Activated CD4-positive, alpha-beta memory T cell treated with anti-CD3 and anti-CD28 coated beads for 36 hours (primary cell): Measurements from ENCODE around the gene EXOC4. TPM values are rescaled to one million over a fixed set of nuclear protein-coding genes. Genes with fewer than 3 reads are reported as not detected.

Source experiments
- CTCF ChIA-PET: fragments of 350-600 bp; sonication (Branson Sonifier 250); formaldehyde crosslinking; loops from one replicate; lab custom pipeline; 2021; ENCODE audit warnings: antibody characterized with exemption, inconsistent platforms; lab: Charles Lee
- POLR2A ChIA-PET: fragments of 350-600 bp; sonication (Branson Sonifier 250); formaldehyde crosslinking; loops from one replicate; lab custom pipeline; 2021; ENCODE audit warnings: antibody characterized with exemption; lab: Charles Lee
- DNase-seq: peaks from one replicate; pipeline ENCODE4 v3.0.0-alpha.2; 2020
- H3K27ac Mint-ChIP-seq: one replicate; pipeline ENCODE4 v1.8.0; 2021; ENCODE audit warnings: mixed read lengths
- H3K27me3 Mint-ChIP-seq: one replicate; pipeline ENCODE4 v1.8.0; 2021; ENCODE audit warnings: mixed read lengths
- H3K36me3 Mint-ChIP-seq: one replicate; pipeline ENCODE4 v1.8.0; 2021; ENCODE audit warnings: mixed read lengths
- H3K4me1 Mint-ChIP-seq: one replicate; pipeline ENCODE4 v1.8.0; 2021; ENCODE audit warnings: low read depth, mixed read lengths
- H3K4me3 Mint-ChIP-seq: one replicate; pipeline ENCODE4 v1.8.0; 2021; ENCODE audit warnings: mild to moderate bottlenecking, mixed read lengths
- H3K9me3 Mint-ChIP-seq: one replicate; pipeline ENCODE4 v1.8.0; 2021; ENCODE audit warnings: mixed read lengths
- intact Hi-C: fragments of 100-400 bp; cut with micrococcal nuclease; formaldehyde crosslinking; loops from one replicate; pipeline ENCODE4 v1.15.1; 2023
- total RNA-seq, 2 experiments: library from RNA; stranded (reverse); gene quantifications; one replicate each; pipeline ENCODE4 v1.2.3, GENCODE V29; 2021

Gene EXOC4
- total RNA-seq, 2 experiments from 2014 or later: 55.8 to 60.8 TPM

GRCh38 chr7:133795068-133795665, 542.3 kb downstream of the EXOC4 start:
- DNase-seq: no peak
- H3K27me3 Mint-ChIP-seq: no peaks in the 10 kb centered on the region
- H3K27ac Mint-ChIP-seq: no peak overlapping the region
- no peaks in the 10 kb centered on the region for H3K4me1 Mint-ChIP-seq
- peaks cover 3% of the 10 kb centered on the region for H3K36me3 Mint-ChIP-seq
- no peaks in the 10 kb centered on the region for H3K9me3 Mint-ChIP-seq
- POLR2A ChIA-PET: no interaction called here
- intact Hi-C loops: no loop called here
- no peak overlapping the region for H3K4me3 Mint-ChIP-seq
- CTCF ChIA-PET: no interaction called here

DNA sequence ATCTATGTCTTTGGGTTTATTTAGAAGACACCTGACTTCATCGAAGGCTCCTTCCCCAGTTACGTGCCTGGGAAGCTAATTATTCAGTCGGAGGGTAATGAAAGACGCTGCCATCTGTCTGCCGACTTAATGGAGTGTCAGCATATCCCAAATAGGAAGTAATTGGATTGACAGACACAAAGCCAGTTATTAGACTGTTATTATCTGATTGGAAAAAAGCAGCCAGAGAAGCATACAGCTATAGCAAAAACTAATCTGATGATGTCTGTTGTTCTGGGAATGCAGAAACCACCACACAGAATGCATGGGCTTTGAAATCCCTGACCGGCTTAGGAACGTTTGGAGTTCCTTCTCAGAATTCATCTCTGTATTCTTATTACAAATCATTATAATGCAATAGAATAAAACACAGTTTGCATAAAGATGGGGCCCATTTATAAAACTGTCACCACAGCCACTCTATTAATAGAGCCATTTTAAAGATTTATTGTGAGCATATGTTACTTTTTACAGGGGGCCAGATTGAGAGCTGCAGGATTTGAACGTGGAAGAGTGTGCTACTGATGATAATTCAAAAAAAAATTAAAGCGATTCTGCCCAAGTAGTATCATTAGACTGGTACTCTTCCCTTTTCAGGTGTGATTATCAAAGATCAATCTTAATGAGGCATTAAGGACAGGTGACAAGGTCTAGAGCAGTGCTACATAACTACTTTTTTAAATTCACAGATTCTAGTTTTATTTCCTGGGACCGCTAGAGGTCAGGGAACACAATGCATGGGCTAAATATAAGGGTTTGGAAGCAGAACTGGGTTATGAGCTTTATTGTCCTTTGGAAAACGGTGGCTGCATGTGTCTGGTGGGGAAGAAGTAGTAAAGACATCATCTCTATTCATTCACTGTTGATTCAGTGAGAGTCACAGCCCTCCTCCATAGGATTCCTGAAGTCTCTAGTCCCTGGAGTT, 544.2 kb downstream of the EXOC4 start:
- no peaks in the 10 kb centered on the region for H3K9me3 Mint-ChIP-seq
- H3K36me3 Mint-ChIP-seq: peaks cover 3% of the 10 kb centered on the region
- no peak overlapping the region for H3K4me3 Mint-ChIP-seq
- H3K4me1 Mint-ChIP-seq: no peaks in the 10 kb centered on the region
- no peak overlapping the region for H3K27ac Mint-ChIP-seq
- intact Hi-C loops: no loop called here
- H3K27me3 Mint-ChIP-seq: no peaks in the 10 kb centered on the region
- DNase-seq: no peak
- POLR2A ChIA-PET: no interaction called here
- CTCF ChIA-PET: no interaction called here

DNA sequence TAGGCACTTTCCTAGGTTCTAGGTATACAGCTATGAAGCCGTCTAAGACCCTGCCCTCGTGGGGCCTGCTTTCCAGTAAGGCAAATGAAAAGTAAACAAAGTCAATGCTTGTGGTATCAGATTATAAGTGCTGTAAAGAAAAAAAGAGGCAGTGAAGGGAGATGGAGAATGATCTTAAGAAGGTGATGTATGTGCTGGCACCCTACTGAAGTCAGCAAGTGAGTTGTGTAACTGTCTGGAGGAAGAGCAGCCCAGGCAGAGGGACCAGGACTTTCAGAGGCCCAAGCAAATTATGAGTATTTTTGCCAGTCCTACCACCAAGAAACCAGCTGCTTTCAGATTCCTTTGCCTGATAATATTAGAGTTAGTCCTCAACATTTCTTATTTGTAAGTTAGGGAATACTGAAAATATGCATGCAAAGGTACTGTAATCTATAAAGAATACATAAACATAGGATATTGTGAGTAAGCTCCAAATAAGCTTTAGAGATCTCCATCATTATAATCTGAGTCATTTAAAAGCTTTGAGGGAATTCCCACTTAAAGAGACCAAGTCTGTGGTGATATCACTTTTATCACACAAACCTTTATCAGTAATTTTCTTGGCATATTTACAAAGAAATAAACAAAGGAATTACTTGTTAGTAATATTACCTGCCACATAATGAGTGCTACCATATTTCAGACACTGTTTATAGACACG, 545.1 kb downstream of the EXOC4 start:
- DNase-seq: no peak
- ChIA-PET POLR2A (no interaction called here), CTCF (no interaction called here)
- Mint-ChIP-seq H3K4me1 (no peaks in the 10 kb centered on the region), H3K36me3 (peaks cover 3% of the 10 kb centered on the region), H3K27ac (no peak overlapping the region), H3K27me3 (no peaks in the 10 kb centered on the region), H3K9me3 (no peaks in the 10 kb centered on the region), H3K4me3 (no peak overlapping the region)
- intact Hi-C loops: no loop called here

DNA sequence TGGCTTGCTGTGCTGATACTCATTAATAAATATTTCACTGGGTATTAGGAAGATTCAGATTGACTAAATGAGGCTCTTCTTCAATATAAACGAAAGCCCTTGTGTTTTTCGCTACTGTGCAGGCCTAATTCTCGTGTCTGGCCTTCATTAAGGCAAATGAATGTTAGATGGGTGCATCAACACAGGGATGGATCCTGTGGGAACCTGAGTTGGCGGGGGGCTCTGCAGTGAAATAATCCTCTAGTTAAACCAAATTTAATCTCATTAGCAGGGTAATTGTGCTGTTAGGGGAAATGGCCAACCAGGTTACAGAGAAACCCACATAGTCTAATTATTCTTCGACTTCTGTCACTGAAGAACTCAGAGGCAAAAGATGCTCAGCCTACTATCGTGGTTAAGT, 548.5 kb downstream of the EXOC4 start:
- ChIA-PET CTCF (no interaction called here), POLR2A (no interaction called here)
- intact Hi-C loops: no loop called here
- Mint-ChIP-seq H3K4me3 (no peak overlapping the region), H3K36me3 (no peaks in the 10 kb centered on the region), H3K27ac (no peak overlapping the region), H3K27me3 (no peaks in the 10 kb centered on the region), H3K4me1 (no peaks in the 10 kb centered on the region), H3K9me3 (no peaks in the 10 kb centered on the region)
- DNase-seq: no peak

GRCh38 chr7:133804127-133804526, 551.2 kb downstream of the EXOC4 start:
- Mint-ChIP-seq H3K36me3 (no peaks in the 10 kb centered on the region), H3K27me3 (no peaks in the 10 kb centered on the region), H3K9me3 (no peaks in the 10 kb centered on the region), H3K27ac (no peak overlapping the region), H3K4me1 (no peaks in the 10 kb centered on the region), H3K4me3 (no peak overlapping the region)
- ChIA-PET CTCF (no interaction called here), POLR2A (no interaction called here)
- DNase-seq: no peak
- intact Hi-C loops: no loop called here

GRCh38 chr7:133805426-133805825, 552.5 kb downstream of the EXOC4 start:
- Mint-ChIP-seq H3K27ac (no peak overlapping the region), H3K36me3 (no peaks in the 10 kb centered on the region), H3K27me3 (no peaks in the 10 kb centered on the region)

GRCh38 chr7:133807624-133808492, 555.0 kb downstream of the EXOC4 start:
- CTCF ChIA-PET: no interaction called here
- H3K36me3 Mint-ChIP-seq: no peaks in the 10 kb centered on the region
- no peaks in the 10 kb centered on the region for H3K27me3 Mint-ChIP-seq

More at GRCh38 chr7:133805426-133805825, 552.5 kb downstream of the EXOC4 start:
- Mint-ChIP-seq H3K4me3 (no peak overlapping the region), H3K4me1 (no peaks in the 10 kb centered on the region), H3K9me3 (no peaks in the 10 kb centered on the region)
- DNase-seq: no peak
- POLR2A ChIA-PET: no interaction called here
- intact Hi-C loops: no loop called here
- CTCF ChIA-PET: interaction anchor here (1.2 kb wide), 1 partner anchor 8 kb away, joined by 3 read pairs; no protein-coding TSS in a partner anchor

GRCh38 chr7:133808493-133808866, 555.6 kb downstream of the EXOC4 start:
- CTCF ChIA-PET: no interaction called here
- Mint-ChIP-seq H3K27me3 (no peaks in the 10 kb centered on the region), H3K27ac (no peak overlapping the region), H3K36me3 (no peaks in the 10 kb centered on the region), H3K4me3 (no peak overlapping the region), H3K4me1 (no peaks in the 10 kb centered on the region), H3K9me3 (no peaks in the 10 kb centered on the region)
- DNase-seq: no peak
- POLR2A ChIA-PET: no interaction called here
- intact Hi-C loops: no loop called here

More at GRCh38 chr7:133807624-133808492, 555.0 kb downstream of the EXOC4 start:
- no peaks in the 10 kb centered on the region for H3K9me3 Mint-ChIP-seq
- no peak overlapping the region for H3K27ac Mint-ChIP-seq
- POLR2A ChIA-PET: no interaction called here
- intact Hi-C loops: no loop called here
- no peak overlapping the region for H3K4me3 Mint-ChIP-seq
- H3K4me1 Mint-ChIP-seq: no peaks in the 10 kb centered on the region
- no peak for DNase-seq

GRCh38 chr7:133812877-133813276, 560.0 kb downstream of the EXOC4 start:
- no peak for DNase-seq
- Mint-ChIP-seq H3K27ac (no peak overlapping the region), H3K36me3 (peaks cover 15% of the 10 kb centered on the region), H3K27me3 (no peaks in the 10 kb centered on the region), H3K9me3 (no peaks in the 10 kb centered on the region), H3K4me1 (no peaks in the 10 kb centered on the region), H3K4me3 (no peak overlapping the region)
- ChIA-PET CTCF (interaction anchor here (0.7 kb wide), 1 partner anchor 1540 kb away, joined by 3 read pairs; no protein-coding TSS in a partner anchor), POLR2A (no interaction called here)
- intact Hi-C loops: no loop called here

GRCh38 chr7:133815611-133816210, 562.8 kb downstream of the EXOC4 start:
- no peak for DNase-seq
- Mint-ChIP-seq H3K27me3 (no peaks in the 10 kb centered on the region), H3K4me3 (no peak overlapping the region), H3K36me3 (peaks cover 28% of the 10 kb centered on the region), H3K9me3 (no peaks in the 10 kb centered on the region), H3K27ac (no peak overlapping the region), H3K4me1 (no peaks in the 10 kb centered on the region)
- ChIA-PET POLR2A (no interaction called here), CTCF (no interaction called here)
- intact Hi-C loops: no loop called here

DNA sequence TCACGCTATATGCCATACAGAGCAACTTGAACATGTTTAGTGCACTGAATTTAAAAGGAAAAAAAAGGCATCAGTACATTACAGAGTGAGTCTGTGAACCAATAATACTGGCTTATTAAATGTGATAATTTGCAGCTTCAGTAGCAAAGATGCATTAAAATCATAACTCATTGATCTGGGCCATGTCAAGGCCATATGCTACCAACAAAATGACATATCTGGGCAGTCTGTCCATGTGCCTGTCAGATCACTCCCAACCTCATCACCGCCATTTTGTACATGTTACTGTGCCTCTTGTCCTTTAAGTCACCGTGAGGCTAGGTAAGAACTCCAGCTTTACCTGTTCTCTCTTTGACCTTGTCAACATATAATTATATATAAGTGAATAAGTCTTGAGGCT, 566.8 kb downstream of the EXOC4 start:
- POLR2A ChIA-PET: no interaction called here
- H3K27ac Mint-ChIP-seq: no peak overlapping the region
- no peaks in the 10 kb centered on the region for H3K27me3 Mint-ChIP-seq
- H3K4me3 Mint-ChIP-seq: no peak overlapping the region
- intact Hi-C loops: no loop called here
- CTCF ChIA-PET: interaction anchor here (0.7 kb wide), 1 partner anchor 29 kb away, joined by 4 read pairs; no protein-coding TSS in a partner anchor
- H3K9me3 Mint-ChIP-seq: no peaks in the 10 kb centered on the region
- DNase-seq: no peak
- H3K4me1 Mint-ChIP-seq: no peaks in the 10 kb centered on the region
- peaks cover 41% of the 10 kb centered on the region for H3K36me3 Mint-ChIP-seq
